Activated CD4-positive, alpha-beta T cell treated with anti-CD3 and anti-CD28 coated beads for 36 hours (primary cell): ENCODE measurements around the gene OSBPL5. TPM values are rescaled to one million over a fixed set of nuclear protein-coding genes. Genes with fewer than 3 reads are reported as not detected.

Experiments
- ATAC-seq: fragments of 200-7000 bp; cut with Tn5 transposase; one replicate; pipeline ENCODE4 v1.10.0; 2021; ENCODE audit warnings: mild to moderate bottlenecking, moderate library complexity
- CTCF ChIA-PET: fragments of 350-600 bp; sonication (Branson Sonifier 250); formaldehyde crosslinking; loops from one replicate; lab custom pipeline; 2021; ENCODE audit warnings: antibody characterized with exemption; lab: Charles Lee
- POLR2A ChIA-PET: fragments of 350-600 bp; sonication (Branson Sonifier 250); formaldehyde crosslinking; loops from one replicate; lab custom pipeline; 2021; ENCODE audit warnings: antibody characterized with exemption, inconsistent platforms; lab: Charles Lee
- DNase-seq: peaks from one replicate; pipeline ENCODE4 v3.0.0-alpha.2; 2020
- H3K27ac Mint-ChIP-seq: one replicate; pipeline ENCODE4 v1.8.0; 2021; ENCODE audit warnings: mixed read lengths
- H3K27me3 Mint-ChIP-seq: one replicate; pipeline ENCODE4 v1.8.0; 2021; ENCODE audit warnings: mixed read lengths
- H3K36me3 Mint-ChIP-seq: one replicate; pipeline ENCODE4 v1.8.0; 2021; ENCODE audit warnings: low read depth, mixed read lengths
- H3K4me1 Mint-ChIP-seq: one replicate; pipeline ENCODE4 v1.8.0; 2021; ENCODE audit warnings: mixed read lengths
- H3K4me3 Mint-ChIP-seq: one replicate; pipeline ENCODE4 v1.8.0; 2021; ENCODE audit warnings: mild to moderate bottlenecking, moderate library complexity, mixed read lengths
- H3K9me3 Mint-ChIP-seq: one replicate; pipeline ENCODE4 v1.8.0; 2021; ENCODE audit warnings: low read depth, mixed read lengths
- intact Hi-C, 2 experiments: fragments of 100-400 bp; cut with DNase I in 1 of 2; cut with micrococcal nuclease in 1 of 2; formaldehyde crosslinking; loops; one replicate each; pipeline versions ENCODE4 v1.14.2 to v1.15.1; 2022 to 2024; cut with DNase I, micrococcal nuclease
- total RNA-seq, 2 experiments: library from RNA; stranded (reverse); gene quantifications; one replicate each; pipeline ENCODE4 v1.2.3, GENCODE V29; 2021

OSBPL5 gene, protein sequence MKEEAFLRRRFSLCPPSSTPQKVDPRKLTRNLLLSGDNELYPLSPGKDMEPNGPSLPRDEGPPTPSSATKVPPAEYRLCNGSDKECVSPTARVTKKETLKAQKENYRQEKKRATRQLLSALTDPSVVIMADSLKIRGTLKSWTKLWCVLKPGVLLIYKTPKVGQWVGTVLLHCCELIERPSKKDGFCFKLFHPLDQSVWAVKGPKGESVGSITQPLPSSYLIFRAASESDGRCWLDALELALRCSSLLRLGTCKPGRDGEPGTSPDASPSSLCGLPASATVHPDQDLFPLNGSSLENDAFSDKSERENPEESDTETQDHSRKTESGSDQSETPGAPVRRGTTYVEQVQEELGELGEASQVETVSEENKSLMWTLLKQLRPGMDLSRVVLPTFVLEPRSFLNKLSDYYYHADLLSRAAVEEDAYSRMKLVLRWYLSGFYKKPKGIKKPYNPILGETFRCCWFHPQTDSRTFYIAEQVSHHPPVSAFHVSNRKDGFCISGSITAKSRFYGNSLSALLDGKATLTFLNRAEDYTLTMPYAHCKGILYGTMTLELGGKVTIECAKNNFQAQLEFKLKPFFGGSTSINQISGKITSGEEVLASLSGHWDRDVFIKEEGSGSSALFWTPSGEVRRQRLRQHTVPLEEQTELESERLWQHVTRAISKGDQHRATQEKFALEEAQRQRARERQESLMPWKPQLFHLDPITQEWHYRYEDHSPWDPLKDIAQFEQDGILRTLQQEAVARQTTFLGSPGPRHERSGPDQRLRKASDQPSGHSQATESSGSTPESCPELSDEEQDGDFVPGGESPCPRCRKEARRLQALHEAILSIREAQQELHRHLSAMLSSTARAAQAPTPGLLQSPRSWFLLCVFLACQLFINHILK
- 1 to 10 TPM; 5.8 to 7.1 TPM for total RNA-seq

DNA sequence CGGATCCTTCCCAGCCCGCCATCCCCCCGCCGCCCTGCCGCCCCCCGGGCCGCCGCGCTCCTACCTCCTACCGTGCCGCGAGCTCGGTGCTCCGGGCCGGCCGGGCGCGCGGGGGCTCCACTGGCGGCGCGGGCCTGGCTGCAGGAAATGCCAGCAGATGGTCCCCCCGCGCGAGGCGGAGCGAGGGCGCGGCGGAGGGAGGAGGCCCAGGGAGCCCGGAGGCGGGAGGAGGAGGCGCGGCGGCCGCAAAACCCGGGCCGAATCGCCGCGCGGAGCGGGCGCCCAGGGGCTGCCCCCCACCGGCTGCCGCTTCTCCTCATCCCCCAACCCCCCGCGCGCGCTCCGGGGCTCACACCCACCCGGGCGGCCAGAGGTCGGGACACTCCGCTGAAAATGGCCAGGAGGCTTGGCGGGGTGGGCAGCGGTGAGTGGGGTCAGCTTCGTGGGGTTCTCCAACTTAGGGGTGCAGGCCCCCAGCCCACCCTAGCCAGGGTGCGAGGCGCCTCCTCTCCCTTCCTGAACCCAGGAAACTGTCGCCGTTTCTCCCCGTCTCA lies at the start of gene OSBPL5:
TSS of gene OSBPL5 (minus strand) at position 159 of the 554 bp plus-strand sequence. CDS start 36,162 bp downstream, outside the sequence.
- intact Hi-C loops: loop anchor here (2.0 to 5.0 kb wide), 4 partner anchors 57 to 257 kb away; partner anchors contain the start of genes NAP1L4 (in 1 of the 2) and ZNF195 (in 1 of the 2)
- POLR2A ChIA-PET: no interaction called here
- Mint-ChIP-seq H3K27me3 (peaks cover 23% of the 10 kb centered on the region), H3K9me3 (no peaks in the 10 kb centered on the region), H3K4me1 (peaks cover 33% of the 10 kb centered on the region), H3K4me3 (peak within 1 kb of the TSS; percentile 67), H3K27ac (no peak within 1 kb of the TSS), H3K36me3 (no peaks in the 10 kb centered on the region)
- CTCF ChIA-PET: no interaction called here
- DNase-seq: peak; percentile 77
- ATAC-seq: peak; percentile 43

DNA sequence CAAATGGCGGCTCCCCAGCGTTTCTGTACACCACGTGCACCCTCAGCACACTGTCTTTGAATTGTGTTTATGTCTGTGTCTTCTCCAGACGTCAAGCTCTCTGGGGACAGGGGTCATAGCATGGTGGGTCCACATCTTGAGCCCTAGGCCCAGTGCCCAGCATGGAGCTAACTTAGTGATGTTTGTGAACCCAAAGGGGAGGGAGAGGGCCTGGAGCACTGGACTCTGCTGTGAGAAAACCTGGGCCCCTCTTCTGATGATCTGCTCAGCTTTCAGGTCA lies 49.2 kb upstream of the OSBPL5 start:
- H3K4me1 Mint-ChIP-seq: peaks cover 3% of the 10 kb centered on the region
- POLR2A ChIA-PET: no interaction called here
- H3K27me3 Mint-ChIP-seq: peaks cover 24% of the 10 kb centered on the region
- no peak overlapping the region for H3K4me3 Mint-ChIP-seq
- no peak overlapping the region for H3K27ac Mint-ChIP-seq
- DNase-seq (no peak), ATAC-seq (no peak)
- H3K9me3 Mint-ChIP-seq: no peaks in the 10 kb centered on the region
- H3K36me3 Mint-ChIP-seq: no peaks in the 10 kb centered on the region
- CTCF ChIA-PET: interaction anchor here (1.4 to 1.9 kb wide), 3 partner anchors 103 to 177 kb away, joined by 3 to 10 read pairs (median 4); no protein-coding TSS in a partner anchor
- intact Hi-C loops: no loop called here

DNA sequence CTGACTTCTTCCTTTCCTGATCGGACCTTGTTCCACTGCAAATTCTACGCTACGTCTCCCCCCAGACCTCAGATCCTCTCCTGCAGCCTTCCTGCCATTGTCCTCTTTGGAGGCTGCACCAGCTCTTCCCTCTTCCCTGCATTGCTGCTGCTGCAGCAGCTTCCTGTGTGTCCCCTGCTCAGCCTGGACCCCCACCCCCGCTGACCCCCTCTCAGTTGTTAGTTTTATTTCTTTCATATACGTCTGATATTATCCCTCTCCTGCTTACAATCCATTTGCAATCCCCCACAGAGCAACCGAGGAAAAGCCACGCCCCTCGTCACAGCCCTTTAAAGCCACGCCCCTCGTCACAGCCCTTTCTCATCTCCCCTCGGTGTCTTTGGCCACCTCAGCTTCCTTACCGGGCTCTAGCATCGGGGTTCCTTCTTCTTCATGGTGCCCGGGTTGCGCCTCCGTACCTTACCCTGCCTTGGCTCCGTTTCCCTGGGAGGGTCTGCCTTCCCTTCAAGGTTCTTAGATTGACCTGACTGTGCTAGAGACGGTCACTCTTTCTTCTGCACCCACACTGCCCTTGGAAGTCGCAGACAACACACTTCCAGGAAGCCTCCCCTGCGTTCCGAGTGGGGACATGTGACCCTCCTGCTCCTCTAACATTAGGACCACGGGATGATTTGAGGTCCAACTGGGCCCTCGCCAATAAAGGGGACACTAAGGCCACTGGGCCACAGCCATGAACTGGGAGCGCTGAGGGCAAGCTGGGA lies 48.7 kb upstream of the OSBPL5 start:
- Mint-ChIP-seq H3K27ac (no peak overlapping the region), H3K9me3 (no peaks in the 10 kb centered on the region), H3K4me1 (peaks cover 3% of the 10 kb centered on the region), H3K27me3 (peaks cover 24% of the 10 kb centered on the region), H3K4me3 (no peak overlapping the region), H3K36me3 (no peaks in the 10 kb centered on the region)
- CTCF ChIA-PET: interaction anchor here (1.4 to 1.9 kb wide), 2 partner anchors 102 to 122 kb away, joined by 3 to 10 read pairs; no protein-coding TSS in a partner anchor
- DNase-seq: no peak
- intact Hi-C loops: no loop called here
- POLR2A ChIA-PET: no interaction called here
- no peak for ATAC-seq

DNA sequence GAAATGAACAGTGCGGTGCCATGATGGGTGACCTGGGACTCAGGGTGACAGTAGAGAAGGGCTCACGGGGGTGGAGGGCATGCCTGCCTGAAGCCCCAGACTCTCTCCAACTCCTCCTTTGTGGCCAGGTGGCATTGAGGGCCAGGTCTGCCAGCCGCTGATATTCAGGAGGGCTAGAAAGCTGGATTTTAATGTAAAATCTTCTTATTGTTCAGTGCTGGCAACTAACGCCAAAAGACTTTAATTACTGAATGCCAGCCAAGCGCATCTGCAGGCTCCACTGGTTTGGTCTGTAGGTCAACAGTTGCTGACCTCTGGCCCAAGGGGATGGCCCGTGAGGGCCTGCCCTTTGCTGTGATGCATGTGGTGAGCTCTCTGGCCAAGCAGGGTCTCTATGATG lies 43.2 kb upstream of the OSBPL5 start:
- peaks cover 12% of the 10 kb centered on the region for H3K27me3 Mint-ChIP-seq
- POLR2A ChIA-PET: no interaction called here
- intact Hi-C loops: no loop called here

DNA sequence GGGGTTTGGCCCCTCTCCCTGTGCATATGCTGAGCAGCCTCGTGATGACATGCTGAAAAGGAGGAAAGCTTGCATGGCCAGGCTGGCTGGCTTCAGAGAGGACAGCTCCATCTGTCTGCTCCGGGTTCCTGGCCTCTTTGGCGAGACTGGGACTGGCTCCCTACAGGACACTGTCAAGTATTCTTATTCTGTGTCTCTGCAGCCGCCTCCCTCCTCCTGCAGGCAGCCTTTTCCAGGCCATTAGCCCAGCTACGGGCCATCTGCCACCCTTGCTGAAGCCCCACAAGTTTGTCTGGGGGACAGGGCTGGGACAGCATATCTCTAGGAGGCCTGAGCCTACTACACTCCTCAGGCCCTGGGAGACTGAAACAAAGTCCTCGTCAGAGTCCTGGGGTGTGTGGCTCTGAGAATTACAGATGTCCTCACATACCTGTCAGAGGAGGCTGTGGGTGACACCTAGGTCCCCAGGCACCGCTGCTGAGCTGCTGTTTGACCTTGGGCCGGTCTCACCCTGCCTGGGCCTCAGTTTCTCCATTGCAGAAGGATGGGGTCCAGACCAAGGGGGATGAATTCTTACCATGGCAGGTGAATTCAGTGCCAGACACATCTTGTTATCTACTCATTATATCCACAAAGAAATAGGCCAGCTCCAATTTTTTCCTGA lies 42.5 kb upstream of the OSBPL5 start:
- H3K4me3 Mint-ChIP-seq: no peak overlapping the region
- H3K27ac Mint-ChIP-seq: no peak overlapping the region
- no peaks in the 10 kb centered on the region for H3K36me3 Mint-ChIP-seq
- intact Hi-C loops: no loop called here
- peaks cover 12% of the 10 kb centered on the region for H3K27me3 Mint-ChIP-seq
- POLR2A ChIA-PET: no interaction called here
- no peaks in the 10 kb centered on the region for H3K4me1 Mint-ChIP-seq
- CTCF ChIA-PET: interaction anchor here (0.5 kb wide), 1 partner anchor 780 kb away, joined by 4 read pairs; no protein-coding TSS in a partner anchor
- DNase-seq: no peak
- ATAC-seq: no peak
- H3K9me3 Mint-ChIP-seq: no peaks in the 10 kb centered on the region

More for the DNA sequence above, 43.2 kb upstream of the OSBPL5 start:
- H3K9me3 Mint-ChIP-seq: no peaks in the 10 kb centered on the region
- ATAC-seq (no peak), DNase-seq (no peak)
- CTCF ChIA-PET: no interaction called here
- no peaks in the 10 kb centered on the region for H3K4me1 Mint-ChIP-seq
- H3K27ac Mint-ChIP-seq: no peak overlapping the region
- H3K36me3 Mint-ChIP-seq: no peaks in the 10 kb centered on the region
- no peak overlapping the region for H3K4me3 Mint-ChIP-seq

DNA sequence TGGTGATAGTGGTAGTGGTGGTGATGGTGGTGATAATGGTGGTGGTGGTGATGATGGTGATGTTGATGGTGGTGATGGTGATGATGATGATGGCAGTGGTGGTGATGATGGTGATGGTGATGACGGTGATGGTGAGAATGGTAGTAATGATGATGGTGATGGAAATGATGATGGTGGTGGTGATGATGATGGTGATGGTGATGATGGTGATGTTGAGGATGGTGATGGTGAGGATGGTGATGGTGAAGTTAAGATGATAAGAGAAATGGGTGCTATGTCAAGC lies 41.8 kb upstream of the OSBPL5 start:
- Mint-ChIP-seq H3K27ac (no peak overlapping the region), H3K4me1 (no peaks in the 10 kb centered on the region), H3K27me3 (peaks cover 13% of the 10 kb centered on the region), H3K9me3 (no peaks in the 10 kb centered on the region), H3K36me3 (no peaks in the 10 kb centered on the region), H3K4me3 (no peak overlapping the region)
- intact Hi-C loops: no loop called here
- ChIA-PET POLR2A (no interaction called here), CTCF (no interaction called here)
- DNase-seq (no peak), ATAC-seq (no peak)

DNA sequence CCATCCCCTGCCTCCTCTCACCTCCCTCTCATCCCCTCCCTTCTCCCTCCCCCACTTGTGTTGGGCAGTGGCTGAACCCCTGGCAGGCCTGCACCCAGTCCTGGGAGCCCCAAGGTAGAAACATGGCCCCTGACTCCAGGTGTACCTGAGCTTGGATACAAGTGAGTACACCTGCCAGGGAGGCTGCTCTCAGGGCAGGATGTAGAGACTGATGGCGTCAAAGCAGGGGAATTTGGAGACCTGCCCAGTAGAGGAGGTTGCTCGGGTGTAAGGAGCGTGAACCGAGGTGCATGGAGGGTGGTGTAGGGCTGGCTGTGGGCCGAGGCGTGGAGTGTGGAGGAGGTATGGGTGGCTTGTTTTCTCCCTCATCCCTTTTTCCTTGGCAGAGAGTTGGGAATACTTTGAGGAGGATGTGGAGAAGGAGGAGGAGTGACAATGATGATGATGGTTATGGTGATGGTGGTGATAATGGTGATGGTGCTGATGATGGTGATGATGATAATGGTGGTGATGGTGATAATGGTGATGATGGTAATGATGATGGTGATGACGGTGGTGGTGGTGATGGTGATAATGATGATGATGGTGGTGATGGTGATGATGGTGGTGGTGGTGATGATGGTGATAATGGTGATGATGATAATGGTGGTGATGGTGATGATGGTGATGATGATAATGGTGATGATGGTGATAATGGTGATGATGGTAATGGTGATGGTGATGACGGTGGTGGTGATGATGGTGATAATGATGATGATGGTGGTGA lies 41.2 kb upstream of the OSBPL5 start:
- H3K4me1 Mint-ChIP-seq: no peaks in the 10 kb centered on the region
- H3K9me3 Mint-ChIP-seq: no peaks in the 10 kb centered on the region
- ChIA-PET CTCF (no interaction called here), POLR2A (no interaction called here)
- no peak overlapping the region for H3K27ac Mint-ChIP-seq
- DNase-seq (no peak), ATAC-seq (no peak)
- H3K27me3 Mint-ChIP-seq: peaks cover 10% of the 10 kb centered on the region
- no peaks in the 10 kb centered on the region for H3K36me3 Mint-ChIP-seq
- no peak overlapping the region for H3K4me3 Mint-ChIP-seq
- intact Hi-C loops: no loop called here

DNA sequence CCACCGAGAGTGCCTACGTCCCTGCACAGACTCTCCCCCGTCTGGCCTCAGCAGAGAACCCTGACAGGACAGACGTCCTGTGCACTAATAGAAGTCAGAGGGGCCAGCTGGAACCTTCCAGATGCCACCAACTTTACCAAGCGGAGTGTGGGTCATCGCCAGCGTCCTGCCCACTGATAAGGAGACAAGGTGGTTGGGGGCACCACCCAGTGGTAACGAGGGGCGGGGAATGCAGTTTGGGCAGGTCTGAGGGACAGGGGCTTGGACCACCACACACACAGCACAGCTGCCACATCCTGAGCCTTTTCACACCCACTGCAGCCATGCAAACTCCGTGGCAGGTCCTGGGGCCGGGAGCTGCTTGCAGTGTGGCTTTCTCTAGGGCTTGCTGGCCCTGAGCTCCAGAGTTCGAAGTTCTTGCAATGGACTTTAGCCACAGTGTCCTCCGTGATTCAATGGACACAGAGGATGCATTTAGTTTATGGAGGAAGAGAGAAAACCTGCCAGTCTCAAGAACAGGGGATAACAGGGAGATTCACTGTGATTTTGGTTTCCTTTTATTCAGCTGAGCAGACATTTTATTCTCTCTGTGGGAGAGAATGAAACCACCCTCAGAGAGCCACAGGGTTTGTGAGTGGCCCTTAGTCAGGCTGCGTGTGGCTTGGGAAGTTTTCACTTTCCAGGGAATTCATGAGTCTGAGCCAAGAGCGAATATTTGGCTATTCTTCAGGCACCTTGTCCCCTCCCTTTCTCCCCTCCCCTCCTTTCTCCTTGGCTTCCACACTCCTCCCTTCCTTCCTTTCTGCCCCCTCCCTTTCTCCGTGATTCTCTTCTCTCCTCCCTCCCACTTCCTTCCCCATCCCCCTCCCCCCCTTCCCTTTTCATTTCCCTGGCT lies 40.4 kb upstream of the OSBPL5 start:
- Mint-ChIP-seq H3K27ac (no peak overlapping the region), H3K4me1 (no peaks in the 10 kb centered on the region), H3K9me3 (no peaks in the 10 kb centered on the region), H3K4me3 (no peak overlapping the region), H3K27me3 (peaks cover 10% of the 10 kb centered on the region), H3K36me3 (no peaks in the 10 kb centered on the region)
- intact Hi-C loops: no loop called here
- DNase-seq (no peak), ATAC-seq (no peak)
- ChIA-PET POLR2A (no interaction called here), CTCF (no interaction called here)

DNA sequence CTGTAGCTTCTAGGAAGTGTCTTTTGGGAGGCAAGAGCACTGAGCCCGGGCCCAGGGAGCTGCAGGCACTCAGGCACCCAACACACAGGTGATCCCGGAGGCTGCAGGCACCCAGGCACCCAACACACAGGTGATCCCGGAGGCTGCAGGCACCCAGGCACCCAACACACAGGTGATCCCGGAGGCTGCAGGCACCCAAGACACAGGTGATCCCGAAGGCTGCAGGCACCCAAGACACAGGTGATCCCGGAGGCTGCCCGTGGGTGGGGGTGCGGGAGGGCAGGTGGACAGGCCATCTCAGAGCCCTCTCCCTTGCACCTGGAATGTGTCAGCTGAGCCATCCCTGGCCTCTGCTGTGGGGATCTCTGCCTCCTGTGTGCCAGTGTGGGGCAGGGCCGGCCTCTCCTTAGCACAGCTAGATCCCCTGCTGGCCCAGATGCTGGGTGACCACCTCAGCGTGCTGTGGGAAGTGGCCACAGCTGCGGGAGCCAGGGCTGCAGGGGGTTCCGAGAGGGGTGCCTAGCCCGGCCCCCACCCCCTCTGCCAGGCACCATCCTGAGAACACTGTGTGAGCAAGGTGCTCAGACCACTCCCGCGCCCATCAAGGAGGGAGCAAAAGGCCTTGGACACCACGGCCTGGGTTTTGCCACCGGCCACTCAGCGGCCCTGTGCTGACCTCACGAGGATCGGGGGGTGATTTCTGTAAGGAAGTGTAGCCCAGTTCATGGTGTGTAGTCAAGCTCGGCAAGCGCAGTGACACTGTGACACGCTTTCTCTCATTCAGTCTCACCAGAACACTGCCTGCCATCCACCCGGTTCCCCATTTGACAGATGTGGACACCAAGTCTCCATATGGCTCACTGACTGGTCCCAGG lies 39.3 kb upstream of the OSBPL5 start:
- intact Hi-C loops: no loop called here
- H3K27me3 Mint-ChIP-seq: peaks cover 11% of the 10 kb centered on the region
- no peak overlapping the region for H3K27ac Mint-ChIP-seq
- DNase-seq (no peak), ATAC-seq (no peak)
- H3K36me3 Mint-ChIP-seq: no peaks in the 10 kb centered on the region
- CTCF ChIA-PET: interaction anchor here (0.6 kb wide), 1 partner anchor 51 kb away, joined by 3 read pairs; no protein-coding TSS in a partner anchor
- H3K4me3 Mint-ChIP-seq: no peak overlapping the region
- H3K9me3 Mint-ChIP-seq: no peaks in the 10 kb centered on the region
- POLR2A ChIA-PET: no interaction called here
- no peaks in the 10 kb centered on the region for H3K4me1 Mint-ChIP-seq
